Activated naive CD4-positive, alpha-beta T cell treated with anti-CD3 and anti-CD28 coated beads, Interleukin-2, amount 50 U/mL, for 16 hours (primary cell): ENCODE results near the gene LNX2.

ENCODE experiments used
- DNase-seq: peaks from one replicate; pipeline ENCODE4 v3.0.0-alpha.2; 2020

Gene LNX2

GRCh38 chr13:27500806-27501534, 119.4 kb downstream of the LNX2 start:
- DNase-seq, result no peak

GRCh38 chr13:27497563-27498230, 122.6 kb downstream of the LNX2 start:
- no peak for DNase-seq

DNA sequence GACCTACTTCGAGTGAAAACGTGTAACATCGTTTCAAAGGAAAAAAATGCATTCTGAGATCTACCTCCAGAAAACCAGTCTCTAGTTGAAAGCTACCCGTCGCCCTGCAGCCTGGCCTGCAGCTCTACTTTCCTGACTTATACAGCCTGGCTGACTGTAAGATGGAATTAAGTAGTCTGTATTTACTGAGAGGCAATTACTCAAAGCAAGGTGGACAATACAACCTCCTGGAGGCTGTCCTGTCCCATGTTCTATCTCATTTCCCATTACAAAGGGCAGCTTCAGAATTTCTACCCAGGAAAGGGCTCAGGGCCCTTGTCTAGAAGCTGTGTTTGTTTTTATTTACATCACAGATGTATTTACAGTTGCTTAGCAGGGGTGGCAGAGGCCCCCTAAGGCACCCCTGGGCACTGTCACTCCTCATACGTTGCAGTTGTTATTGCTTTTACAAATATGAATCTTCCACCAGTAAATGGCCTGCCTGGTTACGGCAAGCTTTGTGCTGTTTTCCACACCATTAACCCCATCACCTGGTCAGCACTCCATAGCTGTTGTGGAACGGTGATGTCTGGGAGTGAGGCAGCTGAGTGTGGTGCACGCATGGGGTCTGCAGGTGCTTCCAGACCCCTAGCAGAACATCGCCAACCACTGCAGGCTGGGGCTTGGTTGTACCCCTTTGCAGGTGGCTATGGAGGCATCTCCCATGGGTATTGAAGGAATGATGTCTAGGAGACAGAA, 123.6 kb downstream of the LNX2 start:
- no peak for DNase-seq

- DNase-seq, result no peak
These were observed 124.3 kb downstream of the LNX2 start for GRCh38 chr13:27496006-27496405.
